HCT116 (cell line): ENCODE measurements around the gene TMEM121. TPM values are rescaled to one million over a fixed set of nuclear protein-coding genes. Genes with fewer than 3 reads are reported as not detected.

Source experiments
- ATAC-seq: fragments of 200-7000 bp; cut with Tn5 transposase; 2 replicates; pipeline ENCODE4 v1.9.1; 2020; ENCODE audit warnings: mild to moderate bottlenecking, moderate library complexity
- BruUV-seq: library from RNA; stranded (reverse); fragments of 400-500 nt; replicated peaks from 2 replicates; lab custom pipeline; 2021; lab: Mats Ljungman, UMichigan
- CTCF ChIA-PET: fragments of 300-600 bp; sonication (Branson Sonifier 250); formaldehyde crosslinking; loops from one replicate; lab custom pipeline; 2021; ENCODE audit warnings: antibody characterized with exemption; lab: Charles Lee
- POLR2A ChIA-PET: fragments of 300-600, 350-600 bp; sonication (Branson Sonifier 250); formaldehyde crosslinking; loops from one replicate; lab custom pipeline; 2021; ENCODE audit warnings: antibody characterized with exemption; lab: Charles Lee
- RAD21 ChIA-PET, 2 experiments: fragments of 300-600 bp; sonication (Branson Sonifier 250); formaldehyde crosslinking; loops; one replicate each; lab custom pipeline; 2023; ENCODE audit warnings: low total read pairs in 2 of 2; ENCODE audit not compliant: uncharacterized antibody in 2 of 2, unreplicated experiment in 2 of 2, low non-redundant PET in 1 of 2; lab: Charles Lee
- DNase-seq: peaks from one replicate; pipeline ENCODE4 v3.0.0-alpha.2; 2010; ENCODE audit warnings: low read depth, low spot score
- H2AFZ ChIP-seq: fragments of 200-600 bp; shearing (Covaris generic), sonication (generic); 2 replicates; pipeline ENCODE4 v1.6.1; 2017; ENCODE audit warnings: low read depth, mixed run types, mixed read lengths, antibody characterized with exemption, low read length; ENCODE audit not compliant: poor library complexity, severe bottlenecking
- H3K27ac ChIP-seq: 2 replicates; pipeline ENCODE4 v1.5.1; 2012; ENCODE audit warnings: low read depth, low read length
- H3K27me3 ChIP-seq: fragments of 200-600 bp; sonication (generic); 2 replicates; pipeline ENCODE4 v1.6.1; 2016; ENCODE audit warnings: mixed run types, low read length, mixed read lengths; ENCODE audit not compliant: insufficient read depth
- H3K36me3 ChIP-seq, 2 experiments: fragments of 200-500 bp in 1 of 2; fragments of 200-600 bp in 1 of 2; sonication (Bioruptor generic) in 1 of 2; sonication (generic) in 1 of 2; 2 replicates each; pipeline versions ENCODE4 v1.5.1 to v1.6.1; 2014 to 2016; ENCODE audit warnings: low read length in 2 of 2, inconsistent platforms in 1 of 2, mixed read lengths in 1 of 2, mixed run types in 1 of 2; ENCODE audit not compliant: insufficient read depth in 2 of 2, control insufficient read depth in 1 of 2
- H3K4me1 ChIP-seq, 2 experiments: fragments of 200-600 bp in 1 of 2; sonication (generic) in 1 of 2; 2 replicates each; pipeline versions ENCODE4 v1.5.1 to v1.6.1; 2012 to 2017; ENCODE audit warnings: low read length in 2 of 2, inconsistent platforms in 1 of 2, mild to moderate bottlenecking in 1 of 2, mixed read lengths in 1 of 2, mixed run types in 1 of 2, moderate library complexity in 1 of 2; ENCODE audit not compliant: insufficient read depth in 2 of 2, control insufficient read depth in 1 of 2
- H3K4me2 ChIP-seq: fragments of 200-600 bp; sonication (generic); 2 replicates; pipeline ENCODE4 v1.6.1; 2017; ENCODE audit warnings: mixed run types, low read length, mixed read lengths
- H3K4me3 ChIP-seq, 2 experiments: fragments of 200-600 bp in 1 of 2; sonication (generic) in 1 of 2; replicated peaks in 1 of 2; 2 replicates each; pipeline ENCODE4 v1.5.1; 2011 to 2016; ENCODE audit warnings: low read length in 2 of 2, control low read depth in 1 of 2, low read depth in 1 of 2, mild to moderate bottlenecking in 1 of 2, mixed read lengths in 1 of 2, mixed run types in 1 of 2
- H3K79me2 ChIP-seq: fragments of 200-600 bp; sonication (generic); 2 replicates; pipeline ENCODE4 v1.6.1; 2017; ENCODE audit warnings: mild to moderate bottlenecking, mixed run types, low read length, moderate library complexity, mixed read lengths; ENCODE audit not compliant: insufficient read depth
- H3K9ac ChIP-seq: fragments of 200-600 bp; sonication (generic); 2 replicates; pipeline ENCODE4 v1.6.1; 2016; ENCODE audit warnings: low read length, mixed read lengths
- H3K9me2 ChIP-seq: fragments of 200-600 bp; sonication (generic), shearing (Covaris generic); 2 replicates; pipeline ENCODE4 v1.6.1; 2017; ENCODE audit warnings: mixed run types, mild to moderate bottlenecking, moderate library complexity; ENCODE audit not compliant: insufficient read depth
- H3K9me3 ChIP-seq, 2 experiments: fragments of 200-500 bp in 1 of 2; fragments of 200-600 bp in 1 of 2; sonication (Bioruptor generic) in 1 of 2; sonication (generic) in 1 of 2; 2 replicates each; pipeline ENCODE4 v1.6.1; 2014 to 2017; ENCODE audit warnings: low read length in 2 of 2, mixed read lengths in 2 of 2, inconsistent platforms in 1 of 2, low read depth in 1 of 2, mild to moderate bottlenecking in 1 of 2, mixed run types in 1 of 2, moderate library complexity in 1 of 2; ENCODE audit not compliant: control insufficient read depth in 1 of 2, insufficient read depth in 1 of 2
- H4K20me1 ChIP-seq: fragments of 200-600 bp; sonication (generic), shearing (Covaris generic); 2 replicates; pipeline ENCODE4 v1.6.1; 2017; ENCODE audit warnings: mixed run types, mild to moderate bottlenecking, moderate library complexity; ENCODE audit not compliant: insufficient read depth
- ATF3 ChIP-seq: IDR thresholded peaks from 2 replicates; pipeline ENCODE4 v1.6.1; 2012
- CBX3 ChIP-seq: IDR thresholded peaks from 2 replicates; pipeline ENCODE4 v1.6.1; 2012; ENCODE audit warnings: low read depth
- CEBPB ChIP-seq: IDR thresholded peaks from 2 replicates; pipeline ENCODE4 v1.6.1; 2012; ENCODE audit warnings: low read depth
- CTCF ChIP-seq, 3 experiments: fragments of 200-600 bp in 1 of 3; sonication (generic) in 1 of 3; IDR thresholded peaks in 2 of 3; conservative IDR thresholded peaks in 1 of 3; 2 replicates each; pipeline ENCODE4 v1.5.1; 2012 to 2017; ENCODE audit warnings: low read depth in 2 of 3, low read length in 2 of 3, antibody characterized with exemption in 1 of 3, borderline replicate concordance in 1 of 3, control low read depth in 1 of 3, mild to moderate bottlenecking in 1 of 3, mixed read lengths in 1 of 3, mixed run types in 1 of 3, moderate library complexity in 1 of 3; ENCODE audit not compliant: insufficient read depth in 1 of 3
- EGR1 ChIP-seq: IDR thresholded peaks from 2 replicates; pipeline ENCODE4 v1.6.1; 2012; ENCODE audit warnings: low read depth
- ELF1 ChIP-seq: IDR thresholded peaks from 2 replicates; pipeline ENCODE4 v1.6.1; 2012; ENCODE audit warnings: low read depth, borderline replicate concordance
- MAX ChIP-seq: IDR thresholded peaks from 2 replicates; pipeline ENCODE4 v1.6.1; 2012
- RAD21 ChIP-seq: IDR thresholded peaks from 2 replicates; pipeline ENCODE4 v1.6.1; 2012; ENCODE audit warnings: low read depth, mild to moderate bottlenecking
- REST ChIP-seq: IDR thresholded peaks from 2 replicates; pipeline ENCODE4 v1.6.1; 2012; ENCODE audit warnings: low read depth
- SIN3A ChIP-seq: IDR thresholded peaks from 2 replicates; pipeline ENCODE4 v1.6.1; 2012; ENCODE audit warnings: low read depth
- SP1 ChIP-seq: IDR thresholded peaks from 2 replicates; pipeline ENCODE4 v1.6.1; 2012; ENCODE audit warnings: low read depth
- TCF7L2 ChIP-seq: IDR thresholded peaks from 2 replicates; pipeline ENCODE4 v1.7.0; 2011; ENCODE audit warnings: borderline replicate concordance, inconsistent platforms; ENCODE audit not compliant: insufficient read depth, insufficient read length; ENCODE audit errors: extremely low read depth
- ZBTB33 ChIP-seq: IDR thresholded peaks from 2 replicates; pipeline ENCODE4 v1.6.1; 2011; ENCODE audit warnings: mild to moderate bottlenecking, low read length, moderate library complexity; ENCODE audit not compliant: insufficient replicate concordance; ENCODE audit errors: extremely low read depth
- ZFX ChIP-seq: fragments of 450-650 bp; IDR thresholded peaks from 2 replicates; pipeline ENCODE4 v1.6.1; 2017
- ZNF274 ChIP-seq: fragments of 200-500 bp; sonication (Bioruptor generic); IDR thresholded peaks from 2 replicates; pipeline ENCODE4 v1.6.1; 2014; ENCODE audit warnings: mild to moderate bottlenecking, low read depth, low read length, inconsistent platforms
- intact Hi-C: fragments of 100-400 bp; cut with micrococcal nuclease; formaldehyde crosslinking; loops from 2 replicates; pipeline ENCODE4 v1.10.0; 2022
- total RNA-seq: library from RNA; stranded (reverse); gene quantifications from one replicate; pipeline ENCODE4 v1.2.1, GENCODE V29; 2021; ENCODE audit not compliant: unreplicated experiment

TMEM121 gene
- total RNA-seq, 1 experiment from 2014 or later = 5.5 TPM

GRCh38 chr14:105540811-105541210 lies 14.4 kb downstream of the TMEM121 start:
- H2AFZ ChIP-seq = no peak overlapping the region
- no peak overlapping the region for H3K4me2 ChIP-seq
- no peak overlapping the region for H3K27ac ChIP-seq
- H3K9me3 ChIP-seq = peaks cover 0 to 13% of the 10 kb centered on the region in 2 experiments; a peak in 1 of 4 replicates
- ChIA-PET POLR2A (no interaction called here), RAD21 (no interaction called here), CTCF (no interaction called here)
- intact Hi-C loops = no loop called here
- no peaks in the 10 kb centered on the region for H4K20me1 ChIP-seq
- H3K27me3 ChIP-seq = no peaks in the 10 kb centered on the region
- H3K36me3 ChIP-seq = no peaks in the 10 kb centered on the region
- BruUV-seq = no TSS peak
- peaks cover 0 to 3% of the 10 kb centered on the region in 2 experiments; a peak in 1 of 4 replicates for H3K4me1 ChIP-seq
- DNase-seq (no peak), ATAC-seq (no peak)
- no peaks in the 10 kb centered on the region for H3K9me2 ChIP-seq
- no peak for TF ChIP-seq ZNF274
- no peak for TF ChIP-seq ATF3
- no peak for TF ChIP-seq MAX
- TF ChIP-seq ZFX = no peak
- TF ChIP-seq REST = no peak
- TF ChIP-seq CTCF (IDR thresholded peaks at IDR 0.05 in 2 of 3, conservative IDR thresholded peaks at IDR 0.05 in 1 of 3; ENCODE audit: borderline replicate concordance in 1 of 3, insufficient read depth in 1 of 3, low read depth in 2 of 3, low read length in 2 of 3) = no peak
- TF ChIP-seq ELF1 = no peak
- no peak for TF ChIP-seq CBX3
- TF ChIP-seq CEBPB = no peak
- TF ChIP-seq TCF7L2 = no peak
- TF ChIP-seq SP1 = no peak
- no peak for TF ChIP-seq RAD21
- no peak for TF ChIP-seq SIN3A
- TF ChIP-seq EGR1 = no peak
- TF ChIP-seq ZBTB33 = no peak
- H3K79me2 ChIP-seq = no peaks in the 10 kb centered on the region
- no peak overlapping the region for H3K9ac ChIP-seq
- H3K4me3 ChIP-seq = no peak overlapping the region
